NCI-H82 treated with DMSO at 0.1 percent for 48 hours (cell line): ENCODE results near the gene VDAC1.
"Not testable (repeated sequence)": the region's sequence is repeated elsewhere in the genome, so short reads cannot be mapped to it uniquely, and the experiment has no call there.

Source experiments
- DNase-seq: peaks from one replicate; lab custom pipeline; 2025; ENCODE audit not compliant: unreplicated experiment; lab: John Stamatoyannopoulos, UW

VDAC1 gene

GRCh38 chr5:133968204-133968980, 36.4 kb downstream of the VDAC1 start, which contains the start of gene C5orf15:
Gene C5orf15 (minus strand): TSS chr5:133968625. CDS start chr5:133968584, 41 bp downstream.
- DNase-seq, result peak; percentile 91

- no peak for DNase-seq
Observed at GRCh38 chr5:133967698-133968203, 37.0 kb downstream of the VDAC1 start.

- no peak for DNase-seq
Observed at GRCh38 chr5:133967124-133967523, 37.7 kb downstream of the VDAC1 start.

DNA sequence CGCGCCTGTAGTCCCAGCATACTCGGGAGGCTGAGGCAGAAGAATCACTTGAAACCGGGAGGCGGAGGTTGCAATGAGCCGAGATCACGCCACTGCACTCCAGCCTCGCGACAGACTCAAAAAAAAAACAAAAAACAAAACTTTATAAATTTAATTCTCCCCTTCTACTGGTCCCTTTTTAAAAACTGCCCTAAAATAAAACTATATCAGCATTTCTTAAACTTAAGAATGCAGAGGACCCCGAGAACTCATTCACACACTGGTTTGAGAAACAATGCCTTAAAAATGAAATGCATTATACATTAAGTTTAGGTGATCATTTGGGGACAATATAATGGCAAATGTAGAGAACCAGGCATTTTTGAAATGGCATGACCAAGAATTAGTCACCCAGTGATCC, 38.7 kb downstream of the VDAC1 start:
- no peak for DNase-seq

- no peak for DNase-seq
Observed at GRCh38 chr5:133963493-133964128, 41.2 kb downstream of the VDAC1 start.

DNA sequence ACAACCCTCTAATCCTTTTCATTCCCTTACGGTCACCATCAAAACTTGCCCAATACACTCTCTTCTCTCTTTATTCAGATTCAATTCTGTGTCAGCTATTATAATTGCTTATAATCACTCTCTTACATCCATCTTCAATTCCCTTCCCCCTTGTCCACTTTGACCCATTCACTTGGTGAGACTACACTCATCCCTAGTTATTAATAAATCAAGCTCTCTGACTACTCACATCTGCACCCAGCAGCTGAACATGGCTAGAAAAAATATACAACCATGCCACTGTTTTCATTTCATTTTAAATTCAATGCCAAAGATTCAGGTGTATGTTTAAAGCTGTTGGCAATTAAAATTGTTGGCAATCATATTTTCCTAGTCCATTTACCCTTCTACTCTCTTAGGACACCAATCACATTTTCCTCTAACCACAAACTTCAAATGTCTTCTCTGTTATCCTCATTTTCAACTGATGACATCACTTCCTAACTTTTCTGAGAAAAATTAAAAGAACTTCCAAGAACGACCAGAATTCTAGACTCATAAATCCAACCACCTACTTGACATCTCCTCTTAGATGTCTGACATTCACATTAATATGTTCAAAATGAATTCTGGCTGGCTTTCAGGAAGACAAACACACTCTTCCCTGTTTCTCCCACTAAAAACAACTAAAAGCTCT, 41.8 kb downstream of the VDAC1 start:
- no peak for DNase-seq

DNA sequence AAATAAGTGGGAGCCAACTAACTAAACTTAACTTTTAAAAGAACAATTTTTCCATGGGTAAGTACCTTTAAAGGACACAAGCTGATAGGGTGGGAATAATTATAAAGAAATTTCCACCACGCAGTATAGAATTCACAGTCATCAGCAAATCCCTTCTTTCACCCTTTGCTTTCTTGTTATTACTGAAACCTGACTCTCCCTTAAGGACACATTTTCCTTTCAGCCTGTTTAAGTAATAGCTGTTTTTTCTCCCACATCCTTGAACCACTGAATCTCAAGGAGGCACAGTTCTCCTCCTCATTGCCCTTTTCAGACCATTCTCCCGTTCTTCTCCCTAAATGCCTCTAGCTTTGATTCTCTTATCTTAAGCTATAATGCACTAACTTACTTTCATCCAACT, 42.6 kb downstream of the VDAC1 start:
- DNase-seq, result no peak

- DNase-seq, result no peak
Observed at GRCh38 chr5:133959643-133960042, 45.1 kb downstream of the VDAC1 start.

DNA sequence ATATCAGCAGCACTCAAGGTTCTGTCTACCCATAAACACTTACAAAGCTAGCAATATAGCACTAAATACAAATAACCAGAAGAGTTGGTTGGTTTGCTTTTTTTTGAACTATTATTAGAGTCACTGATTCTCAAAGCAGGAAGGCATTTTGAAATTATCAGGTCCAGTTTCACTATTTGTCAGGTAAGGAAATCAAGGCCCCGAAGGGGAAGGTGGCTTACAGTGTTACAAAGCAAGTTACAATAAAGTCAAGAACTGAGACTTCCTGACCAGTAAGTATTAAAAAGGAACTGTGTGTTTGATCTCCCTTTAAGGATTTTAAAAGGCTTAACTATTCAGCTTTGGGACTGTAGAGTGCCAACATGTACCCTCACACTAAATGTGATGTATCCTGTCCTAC, 47.2 kb downstream of the VDAC1 start:
- DNase-seq, result no peak

GRCh38 chr5:133957080-133957479, 47.7 kb downstream of the VDAC1 start:
- DNase-seq, result no peak

- not testable (repeated sequence) for DNase-seq
Observed at GRCh38 chr5:133956196-133956595, 48.6 kb downstream of the VDAC1 start.

GRCh38 chr5:133953568-133954145, 51.1 kb downstream of the VDAC1 start:
- DNase-seq, result no peak

DNA sequence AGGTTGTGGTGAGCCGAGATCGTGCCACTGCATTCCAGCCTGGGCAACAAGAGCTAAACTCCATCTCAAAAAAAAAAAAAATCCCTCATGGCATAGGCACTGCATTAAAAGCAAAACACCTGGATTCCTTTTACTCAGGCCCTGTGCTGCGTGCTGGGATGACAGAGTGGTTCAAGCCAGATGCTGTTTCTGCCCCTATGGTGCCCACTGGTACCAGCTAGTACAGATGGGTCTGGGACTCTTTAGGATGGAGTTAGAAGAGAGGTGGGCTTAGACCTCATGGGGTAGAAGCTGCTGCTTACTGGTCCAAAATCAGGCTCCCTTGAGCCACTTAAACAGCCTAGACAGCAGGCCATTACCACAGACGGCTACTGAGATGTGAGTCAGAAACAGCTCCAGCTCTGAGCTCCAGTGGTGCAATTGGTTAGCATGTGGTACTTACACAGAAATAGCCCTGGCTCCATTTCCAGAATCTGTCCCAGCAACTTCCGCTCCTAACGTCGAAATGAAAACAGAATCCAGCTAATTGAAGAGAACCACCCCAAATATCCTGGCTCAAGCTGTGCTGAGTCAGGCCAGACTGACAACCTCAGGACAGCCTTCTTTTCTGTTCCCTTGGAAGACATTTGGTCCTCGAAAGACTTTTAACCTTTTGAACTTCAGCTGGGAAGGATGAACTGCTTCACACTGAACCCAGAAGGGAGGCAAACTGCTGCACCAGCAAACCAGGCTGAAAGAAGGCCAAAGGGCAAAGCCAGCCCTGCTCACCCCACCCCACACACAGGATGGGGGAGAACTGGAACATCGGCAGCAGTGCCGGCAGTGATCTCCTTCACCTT, 51.8 kb downstream of the VDAC1 start:
- DNase-seq, result no peak

- DNase-seq, result no peak
Observed at GRCh38 chr5:133950821-133951612, 53.8 kb downstream of the VDAC1 start.

DNA sequence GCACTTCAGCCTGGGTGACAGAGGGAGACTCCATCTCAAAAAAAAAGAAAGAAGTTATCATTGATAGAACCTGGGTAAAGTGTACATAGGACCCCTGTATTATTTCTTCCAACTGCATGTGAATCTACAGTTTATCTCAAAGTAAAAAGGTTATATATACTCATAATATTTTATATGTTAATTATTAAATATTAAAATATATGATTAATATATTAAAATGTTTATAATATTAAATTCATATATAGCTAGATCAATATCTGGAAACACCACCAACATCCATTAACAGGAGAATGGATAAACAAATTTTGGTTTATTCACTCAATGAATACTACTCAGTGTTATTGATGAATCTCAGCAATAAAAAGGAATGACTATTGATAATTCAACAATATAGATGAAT, 56.1 kb downstream of the VDAC1 start:
- DNase-seq, result no peak

DNA sequence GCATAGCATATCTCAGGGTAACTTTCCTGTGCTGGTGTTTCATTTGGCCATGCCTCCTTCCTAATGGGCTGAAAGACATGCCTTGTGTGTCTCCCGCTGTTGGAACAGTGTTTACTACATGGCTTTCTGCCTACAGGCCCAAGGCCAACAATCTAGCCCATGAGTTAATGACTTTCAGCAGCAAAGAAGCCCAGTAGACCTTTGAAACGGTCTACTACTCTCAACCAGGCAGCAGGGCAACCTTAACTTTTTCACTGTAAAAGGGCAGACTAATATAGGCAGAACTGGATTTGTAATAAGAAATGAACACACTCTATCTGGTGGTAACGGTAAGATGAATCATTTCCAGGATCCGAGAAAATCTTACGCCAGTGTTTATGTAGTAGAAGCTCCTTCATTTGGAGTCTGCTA, 57.3 kb downstream of the VDAC1 start:
- no peak for DNase-seq

GRCh38 chr5:133945568-133945967, 59.2 kb downstream of the VDAC1 start:
- no peak for DNase-seq

GRCh38 chr5:133944263-133945185, 60.3 kb downstream of the VDAC1 start:
- DNase-seq, result peak; percentile 13

DNA sequence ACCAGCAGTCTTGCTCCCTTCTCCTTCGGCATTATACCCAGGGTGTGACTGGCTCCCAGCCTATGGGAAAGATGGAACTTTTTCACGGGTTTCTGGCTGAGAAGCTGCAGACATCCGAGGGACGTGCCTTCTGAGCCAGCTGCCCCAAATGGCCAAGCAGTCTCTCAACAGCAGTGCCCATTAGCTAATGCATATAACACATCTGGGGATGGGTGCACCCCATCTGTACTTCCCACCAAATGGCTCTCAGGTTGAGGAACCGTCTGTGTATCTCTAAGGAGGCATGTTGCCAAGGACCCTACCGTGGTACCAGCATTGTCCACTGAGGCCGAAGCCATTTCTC, 61.3 kb downstream of the VDAC1 start:
- no peak for DNase-seq
